ENCODE results near the gene QRFPR. TPM values are rescaled to one million over a fixed set of nuclear protein-coding genes. Genes with fewer than 3 reads are reported as not detected.
"Not testable (repeated sequence)": the region's sequence is repeated elsewhere in the genome, so short reads cannot be mapped to it uniquely, and the experiment has no call there.

QRFPR gene
- total RNA-seq, result not detected
- long read RNA-seq, result 0 reads

GRCh38 chr4:121380776-121381462 lies at the start of gene QRFPR:
TSS of gene QRFPR (minus strand) at chr4:121381018. CDS start at chr4:121380647, 371 bp downstream.
- Histone ChIP-seq H3K27ac (no peak within 1 kb of the TSS), H3K4me3 (peak within 1 kb of the TSS; percentile 18), H3K9me3 (no peaks in the 10 kb centered on the region), H3K36me3 (no peaks in the 10 kb centered on the region), H3K27me3 (ENCODE audit: low read depth) (peaks cover 64% of the 10 kb centered on the region), H3K4me1 (peaks cover 10% of the 10 kb centered on the region)
- no peak for TF ChIP-seq CTCF (IDR thresholded peaks at IDR 0.05)
- peak; percentile 26 to 31 for ATAC-seq
- DNase-seq, result no peak
- intact Hi-C loops (cut with DNase I), result no loop called here

- Histone ChIP-seq H3K36me3 (no peaks in the 10 kb centered on the region), H3K4me3 (no peak overlapping the region), H3K27ac (no peak overlapping the region), H3K4me1 (no peaks in the 10 kb centered on the region), H3K9me3 (no peaks in the 10 kb centered on the region), H3K27me3 (ENCODE audit: low read depth) (no peaks in the 10 kb centered on the region)
- TF ChIP-seq CTCF (IDR thresholded peaks at IDR 0.05), result no peak
- no peak for DNase-seq
- intact Hi-C loops (cut with DNase I), result no loop called here
- no peak for ATAC-seq
Observed at GRCh38 chr4:121428721-121429120, 47.9 kb upstream of the QRFPR start.

GRCh38 chr4:121421594-121421993 lies 40.8 kb upstream of the QRFPR start:
- no peaks in the 10 kb centered on the region for H3K4me1 ChIP-seq
- H3K27ac ChIP-seq, result no peak overlapping the region
- no peaks in the 10 kb centered on the region for H3K36me3 ChIP-seq
- no peaks in the 10 kb centered on the region for H3K9me3 ChIP-seq
- H3K4me3 ChIP-seq, result no peak overlapping the region
- H3K27me3 ChIP-seq (ENCODE audit: low read depth), result no peaks in the 10 kb centered on the region
- TF ChIP-seq CTCF (IDR thresholded peaks at IDR 0.05), result peak; percentile 29
- intact Hi-C loops (cut with DNase I), result no loop called here
- ATAC-seq, result no peak
- no peak for DNase-seq

- intact Hi-C loops (cut with DNase I), result no loop called here
- ATAC-seq (no peak), DNase-seq (no peak)
- TF ChIP-seq CTCF (IDR thresholded peaks at IDR 0.05), result no peak
- H3K9me3 ChIP-seq, result peaks cover 4% of the 10 kb centered on the region
- no peak overlapping the region for H3K27ac ChIP-seq
- no peaks in the 10 kb centered on the region for H3K27me3 ChIP-seq (ENCODE audit: low read depth)
- no peaks in the 10 kb centered on the region for H3K4me1 ChIP-seq
- no peak overlapping the region for H3K4me3 ChIP-seq
- H3K36me3 ChIP-seq, result no peaks in the 10 kb centered on the region
Observed at GRCh38 chr4:121411151-121411744, 30.4 kb upstream of the QRFPR start.

GRCh38 chr4:121408567-121408966 lies 27.7 kb upstream of the QRFPR start:
- H3K27me3 ChIP-seq (ENCODE audit: low read depth); H3K36me3 ChIP-seq; intact Hi-C loops (cut with DNase I); H3K4me1 ChIP-seq; ATAC-seq; H3K9me3 ChIP-seq; H3K4me3 ChIP-seq; H3K27ac ChIP-seq; DNase-seq: not testable (repeated sequence)

- Histone ChIP-seq H3K36me3 (no peaks in the 10 kb centered on the region), H3K9me3 (no peaks in the 10 kb centered on the region), H3K27me3 (ENCODE audit: low read depth) (no peaks in the 10 kb centered on the region), H3K4me1 (no peaks in the 10 kb centered on the region), H3K4me3 (no peak overlapping the region), H3K27ac (no peak overlapping the region)
- no peak for ATAC-seq
- TF ChIP-seq CTCF (IDR thresholded peaks at IDR 0.05), result no peak
- DNase-seq, result no peak
- intact Hi-C loops (cut with DNase I), result no loop called here
Observed at GRCh38 chr4:121400632-121401031, 19.8 kb upstream of the QRFPR start.

All from lower lobe of right lung (tissue), 2 donors.